CD4-positive, alpha-beta T cell (primary cell): ENCODE measurements around the gene HOXA7. TPM values are rescaled to one million over a fixed set of nuclear protein-coding genes. Genes with fewer than 3 reads are reported as not detected.

Experiments used
- ATAC-seq: fragments of 200-7000 bp; cut with Tn5 transposase; one replicate; pipeline ENCODE4 v1.10.0; 2022; ENCODE audit warnings: mild to moderate bottlenecking; ENCODE audit not compliant: poor library complexity
- CTCF ChIA-PET: fragments of 350-600 bp; sonication (Branson Sonifier 250); formaldehyde crosslinking; loops from one replicate; lab custom pipeline; 2021; ENCODE audit warnings: antibody characterized with exemption, inconsistent platforms; lab: Charles Lee
- POLR2A ChIA-PET: fragments of 350-600 bp; sonication (Branson Sonifier 250); formaldehyde crosslinking; loops from one replicate; lab custom pipeline; 2021; ENCODE audit warnings: antibody characterized with exemption, inconsistent platforms; lab: Charles Lee
- DNase-seq, 14 experiments: peaks; one replicate each; pipeline ENCODE4 v3.0.0-alpha.2; 2013 to 2020; ENCODE audit warnings: mixed read lengths in 2 of 14
- H3K27ac ChIP-seq, 2 donors: one replicate each; pipeline versions ENCODE4 v1.5.1 to v1.7.0; 2013; ENCODE audit warnings: low read length in 2 of 2, low read depth in 1 of 2, mild to moderate bottlenecking in 1 of 2
- H3K27me3 ChIP-seq, 2 experiments: 1 replicate in 1 of 2; 2 replicates in 1 of 2; pipeline versions ENCODE4 v1.6.1 to v1.7.0; 2013; ENCODE audit warnings: low read length in 2 of 2, control low read depth in 1 of 2, mild to moderate bottlenecking in 1 of 2, moderate library complexity in 1 of 2; ENCODE audit not compliant: insufficient read depth in 2 of 2, control insufficient read depth in 1 of 2
- H3K36me3 ChIP-seq: one replicate; pipeline ENCODE4 v1.6.1; 2013; ENCODE audit warnings: low read length, control low read depth; ENCODE audit not compliant: insufficient read depth
- H3K4me1 ChIP-seq: one replicate; pipeline ENCODE4 v1.6.1; 2013; ENCODE audit warnings: low read length, control low read depth; ENCODE audit not compliant: insufficient read depth
- H3K4me3 ChIP-seq: one replicate; pipeline ENCODE4 v1.5.1; 2013; ENCODE audit warnings: mild to moderate bottlenecking, low read length, moderate library complexity
- H3K9me3 ChIP-seq, 2 experiments: 1 replicate in 1 of 2; 2 replicates in 1 of 2; pipeline versions ENCODE4 v1.6.1 to v1.7.0; 2013; ENCODE audit warnings: low read length in 2 of 2, mild to moderate bottlenecking in 2 of 2, control low read depth in 1 of 2, moderate library complexity in 1 of 2; ENCODE audit not compliant: control insufficient read depth in 1 of 2, insufficient read depth in 1 of 2
- H3K27ac Mint-ChIP-seq: one replicate; pipeline ENCODE4 v1.8.0; 2020; ENCODE audit warnings: mixed read lengths
- H3K27me3 Mint-ChIP-seq: one replicate; pipeline ENCODE4 v1.8.0; 2021; ENCODE audit warnings: mixed read lengths
- H3K36me3 Mint-ChIP-seq: one replicate; pipeline ENCODE4 v1.8.0; 2021; ENCODE audit warnings: low read depth, mixed read lengths
- H3K4me1 Mint-ChIP-seq: one replicate; pipeline ENCODE4 v1.8.0; 2021; ENCODE audit warnings: low read depth, mixed read lengths
- H3K4me3 Mint-ChIP-seq: one replicate; pipeline ENCODE4 v1.8.0; 2020; ENCODE audit warnings: mild to moderate bottlenecking, mixed read lengths
- H3K9me3 Mint-ChIP-seq: one replicate; pipeline ENCODE4 v1.8.0; 2020; ENCODE audit warnings: mixed read lengths
- intact Hi-C, 2 experiments: fragments of 100-400 bp; cut with DNase I in 1 of 2; cut with micrococcal nuclease in 1 of 2; formaldehyde crosslinking; loops; one replicate each; pipeline versions ENCODE4 v1.15.1 to v1.9.0; 2023 to 2025; cut with DNase I, micrococcal nuclease
- total RNA-seq, 174 experiments: library from RNA in 2 of 174; stranded (reverse) in 2 of 174; gene quantifications; one replicate each; pipeline ENCODE4 v1.2.3 and lab custom pipeline; 2021 to 2026
- TF ChIP-seq, protein P1 (sequence below): fragments of 200-600 bp; IDR thresholded peaks from one replicate; pipeline ENCODE4 v1.8.0; 2022; ENCODE audit warnings: antibody characterized with exemption, mild to moderate bottlenecking

HOXA7 gene
- total RNA-seq, 2 experiments from 2014 or later, result not detected

GRCh38 chr7:27115221-27116026, 41.1 kb downstream of the HOXA7 start:
- Mint-ChIP-seq H3K27ac (no peak overlapping the region), H3K9me3 (no peaks in the 10 kb centered on the region), H3K36me3 (no peaks in the 10 kb centered on the region), H3K27me3 (peaks cover 36% of the 10 kb centered on the region), H3K4me1 (no peaks in the 10 kb centered on the region), H3K4me3 (no peak overlapping the region)
- H3K36me3 ChIP-seq, result no peaks in the 10 kb centered on the region
- no peak for ATAC-seq
- peaks cover 0 to 12% of the 10 kb centered on the region in 2 experiments for H3K9me3 ChIP-seq
- ChIA-PET CTCF (no interaction called here), POLR2A (no interaction called here)
- H3K27me3 ChIP-seq, result peaks cover 5% of the 10 kb centered on the region in 2 experiments
- H3K4me1 ChIP-seq, result no peaks in the 10 kb centered on the region
- H3K27ac ChIP-seq, result no peak overlapping the region
- intact Hi-C loops, result no loop called here
- DNase-seq, result no peak
- H3K4me3 ChIP-seq, result no peak overlapping the region
- TF ChIP-seq, protein P1, sequence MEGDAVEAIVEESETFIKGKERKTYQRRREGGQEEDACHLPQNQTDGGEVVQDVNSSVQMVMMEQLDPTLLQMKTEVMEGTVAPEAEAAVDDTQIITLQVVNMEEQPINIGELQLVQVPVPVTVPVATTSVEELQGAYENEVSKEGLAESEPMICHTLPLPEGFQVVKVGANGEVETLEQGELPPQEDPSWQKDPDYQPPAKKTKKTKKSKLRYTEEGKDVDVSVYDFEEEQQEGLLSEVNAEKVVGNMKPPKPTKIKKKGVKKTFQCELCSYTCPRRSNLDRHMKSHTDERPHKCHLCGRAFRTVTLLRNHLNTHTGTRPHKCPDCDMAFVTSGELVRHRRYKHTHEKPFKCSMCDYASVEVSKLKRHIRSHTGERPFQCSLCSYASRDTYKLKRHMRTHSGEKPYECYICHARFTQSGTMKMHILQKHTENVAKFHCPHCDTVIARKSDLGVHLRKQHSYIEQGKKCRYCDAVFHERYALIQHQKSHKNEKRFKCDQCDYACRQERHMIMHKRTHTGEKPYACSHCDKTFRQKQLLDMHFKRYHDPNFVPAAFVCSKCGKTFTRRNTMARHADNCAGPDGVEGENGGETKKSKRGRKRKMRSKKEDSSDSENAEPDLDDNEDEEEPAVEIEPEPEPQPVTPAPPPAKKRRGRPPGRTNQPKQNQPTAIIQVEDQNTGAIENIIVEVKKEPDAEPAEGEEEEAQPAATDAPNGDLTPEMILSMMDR, result no peak

- H3K9me3 ChIP-seq, result peaks cover 0 to 15% of the 10 kb centered on the region in 2 experiments
- Mint-ChIP-seq H3K9me3 (no peaks in the 10 kb centered on the region), H3K4me1 (no peaks in the 10 kb centered on the region), H3K4me3 (no peak overlapping the region), H3K27ac (no peak overlapping the region), H3K27me3 (peaks cover 36% of the 10 kb centered on the region), H3K36me3 (no peaks in the 10 kb centered on the region)
- CTCF ChIA-PET, result no interaction called here
- no peak for DNase-seq
- ATAC-seq, result no peak
- H3K36me3 ChIP-seq, result no peaks in the 10 kb centered on the region
- H3K27ac ChIP-seq, result no peak overlapping the region
- H3K4me1 ChIP-seq, result no peaks in the 10 kb centered on the region
- POLR2A ChIA-PET, result no interaction called here
- H3K27me3 ChIP-seq, result peaks cover 5% of the 10 kb centered on the region in 2 experiments
- TF ChIP-seq, protein P1, result no peak
- no peak overlapping the region for H3K4me3 ChIP-seq
- intact Hi-C loops, result no loop called here
Measured at GRCh38 chr7:27114881-27115220, 41.6 kb downstream of the HOXA7 start.

DNA sequence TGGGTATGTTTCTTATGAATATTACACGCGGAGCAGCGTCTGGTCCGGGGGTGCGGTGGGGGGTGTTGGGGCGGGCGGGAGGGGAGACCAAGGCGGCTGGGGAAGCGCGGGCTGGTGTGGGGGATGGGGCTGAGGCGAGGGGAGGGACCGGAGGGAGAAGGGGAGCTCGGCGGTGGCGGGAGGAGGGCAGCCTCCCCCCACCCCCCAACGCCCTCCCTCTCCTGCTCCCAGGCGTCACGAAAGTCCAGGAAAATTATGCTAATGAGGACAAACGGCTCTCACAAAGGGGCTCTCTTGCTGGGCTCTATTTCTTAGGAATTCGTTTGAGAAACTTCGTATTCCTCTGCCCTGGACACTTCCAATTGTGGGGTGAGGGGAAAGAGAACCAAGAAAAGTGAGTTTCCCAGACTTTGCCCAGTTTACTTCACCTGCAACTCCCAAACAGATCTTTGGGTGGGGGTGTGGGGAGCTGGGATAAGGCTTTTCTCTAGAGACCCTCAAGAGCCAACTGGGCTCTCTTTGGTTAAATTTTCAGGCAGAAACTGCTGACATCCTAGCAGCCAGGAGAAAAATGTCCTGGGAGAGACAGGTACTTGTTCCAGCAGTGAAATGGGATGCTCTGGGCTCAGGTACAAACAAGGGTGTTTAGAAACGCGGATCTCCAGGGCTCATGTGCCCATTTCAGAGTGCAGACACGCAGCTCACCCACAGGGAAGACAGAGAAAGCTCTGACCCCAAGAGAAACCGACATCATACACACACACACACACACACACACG, 42.3 kb downstream of the HOXA7 start:
- Histone ChIP-seq H3K36me3 (no peaks in the 10 kb centered on the region), H3K4me1 (no peaks in the 10 kb centered on the region), H3K9me3 (peaks cover 0 to 15% of the 10 kb centered on the region in 2 experiments), H3K27ac (no peak overlapping the region), H3K4me3 (no peak overlapping the region), H3K27me3 (peaks cover 5% of the 10 kb centered on the region in 2 experiments)
- TF ChIP-seq, protein P1, result no peak
- no peak overlapping the region for H3K27ac Mint-ChIP-seq
- intact Hi-C loops, result no loop called here
- peaks cover 36% of the 10 kb centered on the region for H3K27me3 Mint-ChIP-seq
- ChIA-PET POLR2A (no interaction called here), CTCF (no interaction called here)
- H3K9me3 Mint-ChIP-seq, result no peaks in the 10 kb centered on the region
- H3K36me3 Mint-ChIP-seq, result no peaks in the 10 kb centered on the region
- DNase-seq, result no peak
- no peaks in the 10 kb centered on the region for H3K4me1 Mint-ChIP-seq
- no peak for ATAC-seq
- H3K4me3 Mint-ChIP-seq, result no peak overlapping the region
